ENCODE data around the gene MPL.

- TF ChIP-seq GATA2 (IDR thresholded peaks at IDR 0.05; ENCODE audit: low read depth, low read length) (no peak), GATA3 (IDR thresholded peaks at IDR 0.05; ENCODE audit: low read depth, low read length) (no peak)
Observed at GRCh38 chr1:43337588-43337987, at the start of gene MPL.
